Astrocyte of the cerebellum (primary cell): ENCODE data around the gene FRMD4A.
"Not testable (repeated sequence)": the region's sequence is repeated elsewhere in the genome, so short reads cannot be mapped to it uniquely, and the experiment has no call there.

Experiments
- DNase-seq: peaks from one replicate; pipeline ENCODE4 v3.0.0-alpha.2; 2011; ENCODE audit warnings: low read depth
- H3K4me3 ChIP-seq: 2 replicates; pipeline ENCODE4 v1.5.1; 2011; ENCODE audit warnings: mild to moderate bottlenecking, low read depth, low read length, moderate library complexity
- in situ Hi-C: cut with HindIII; loops from 2 replicates; pipeline ENCODE4 v1.10.0; 2017; ENCODE audit warnings: low sequenced_read_pairs
- TF ChIP-seq, protein P1 (sequence below): IDR thresholded peaks from 2 replicates; pipeline ENCODE4 v1.5.1; 2012; ENCODE audit warnings: low read length, low read depth, moderate library complexity, mild to moderate bottlenecking; ENCODE audit errors: missing control alignments

The FRMD4A gene

GRCh38 chr10:14205233-14205632, 125.5 kb downstream of the FRMD4A start:
- no peak overlapping the region for H3K4me3 ChIP-seq
- in situ Hi-C loops: no loop called here
- no peak for DNase-seq

DNA sequence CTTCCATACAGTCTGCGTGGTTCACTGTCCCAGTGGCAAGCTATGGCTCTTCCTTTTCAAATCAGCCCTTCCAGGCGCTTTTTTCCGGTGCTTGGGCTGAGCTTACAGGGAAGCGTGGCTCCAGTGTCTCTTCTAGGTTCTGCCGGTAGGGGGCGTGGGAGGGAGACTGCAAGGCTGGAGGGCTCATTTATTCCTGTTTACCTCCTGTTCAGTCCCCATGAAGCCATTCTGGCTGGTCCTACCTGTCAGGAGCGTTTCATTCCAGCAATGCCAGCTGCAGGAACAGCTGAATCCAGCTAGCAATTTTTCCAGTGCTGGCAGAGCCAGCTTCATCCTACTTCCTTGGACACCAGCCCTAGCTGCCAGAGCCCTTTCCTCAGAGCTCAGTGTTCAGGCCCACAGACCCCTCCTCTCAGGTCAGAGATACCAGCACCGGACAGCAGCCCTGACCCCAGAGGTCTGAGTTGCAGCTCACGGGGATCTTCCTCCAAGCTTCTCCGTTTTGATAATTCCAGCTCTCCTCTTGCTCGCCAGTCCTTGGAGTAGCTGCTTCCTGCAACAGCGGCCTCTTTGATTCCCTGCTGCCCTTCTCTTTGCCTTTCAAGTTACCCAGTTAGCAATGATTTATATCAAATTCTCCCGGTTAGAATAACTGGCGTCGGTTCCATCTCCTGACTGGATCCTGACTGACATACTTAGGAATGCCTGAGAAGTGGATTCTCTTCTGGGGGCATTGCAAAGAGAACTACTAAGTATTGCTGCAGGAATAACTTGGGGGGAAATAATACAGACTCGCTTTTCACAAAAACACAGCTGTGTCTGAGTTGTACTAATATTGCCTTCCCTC, 129.8 kb downstream of the FRMD4A start:
- TF ChIP-seq, protein P1, sequence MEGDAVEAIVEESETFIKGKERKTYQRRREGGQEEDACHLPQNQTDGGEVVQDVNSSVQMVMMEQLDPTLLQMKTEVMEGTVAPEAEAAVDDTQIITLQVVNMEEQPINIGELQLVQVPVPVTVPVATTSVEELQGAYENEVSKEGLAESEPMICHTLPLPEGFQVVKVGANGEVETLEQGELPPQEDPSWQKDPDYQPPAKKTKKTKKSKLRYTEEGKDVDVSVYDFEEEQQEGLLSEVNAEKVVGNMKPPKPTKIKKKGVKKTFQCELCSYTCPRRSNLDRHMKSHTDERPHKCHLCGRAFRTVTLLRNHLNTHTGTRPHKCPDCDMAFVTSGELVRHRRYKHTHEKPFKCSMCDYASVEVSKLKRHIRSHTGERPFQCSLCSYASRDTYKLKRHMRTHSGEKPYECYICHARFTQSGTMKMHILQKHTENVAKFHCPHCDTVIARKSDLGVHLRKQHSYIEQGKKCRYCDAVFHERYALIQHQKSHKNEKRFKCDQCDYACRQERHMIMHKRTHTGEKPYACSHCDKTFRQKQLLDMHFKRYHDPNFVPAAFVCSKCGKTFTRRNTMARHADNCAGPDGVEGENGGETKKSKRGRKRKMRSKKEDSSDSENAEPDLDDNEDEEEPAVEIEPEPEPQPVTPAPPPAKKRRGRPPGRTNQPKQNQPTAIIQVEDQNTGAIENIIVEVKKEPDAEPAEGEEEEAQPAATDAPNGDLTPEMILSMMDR: peak; percentile 47
- DNase-seq: no peak
- H3K4me3 ChIP-seq: no peak overlapping the region
- in situ Hi-C loops: no loop called here

More at GRCh38 chr10:14205233-14205632, 125.5 kb downstream of the FRMD4A start:
- TF ChIP-seq, protein P1: no peak

- H3K4me3 ChIP-seq, DNase-seq, in situ Hi-C loops: not testable (repeated sequence)
Measured at GRCh38 chr10:14199098-14199497, 131.6 kb downstream of the FRMD4A start.

DNA sequence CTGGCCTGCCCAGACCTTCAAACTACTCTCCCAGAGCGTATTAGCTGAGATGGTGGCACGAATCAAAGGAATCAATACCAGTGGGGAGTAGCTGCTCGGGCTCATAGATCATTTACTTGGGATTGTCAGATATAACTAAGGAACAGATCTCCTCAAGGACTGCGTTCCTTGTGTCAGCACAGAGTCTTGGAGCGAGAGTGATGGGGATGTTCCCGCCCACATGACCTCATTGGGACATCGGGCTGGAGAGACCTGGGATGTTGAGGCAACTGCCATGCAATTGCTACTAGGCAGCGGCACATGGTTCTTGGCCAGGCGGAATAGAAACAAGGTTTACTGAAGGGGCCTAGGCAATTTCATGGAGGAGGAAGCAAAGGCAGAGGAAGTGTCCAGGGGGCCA, 132.6 kb downstream of the FRMD4A start:
- no peak overlapping the region for H3K4me3 ChIP-seq
- in situ Hi-C loops: no loop called here
- no peak for DNase-seq
- TF ChIP-seq, protein P1: no peak

DNA sequence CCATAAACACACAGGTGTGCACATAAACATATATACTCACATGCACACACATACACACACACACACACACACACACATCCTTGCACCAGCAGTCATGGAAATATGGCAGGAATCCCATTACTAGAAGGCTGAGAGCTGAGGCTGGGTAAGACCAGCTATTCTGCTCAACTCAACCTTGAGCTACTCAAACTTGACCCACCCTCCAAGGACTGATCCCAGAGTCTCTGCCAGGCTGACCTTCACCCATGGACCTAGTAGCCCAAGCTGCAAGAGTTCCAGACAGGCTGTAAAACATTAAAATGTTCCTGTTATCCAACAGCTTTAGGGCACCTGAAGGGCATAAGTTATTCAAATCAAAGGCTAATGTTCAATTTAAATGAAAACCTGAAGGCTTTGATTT, 134.6 kb downstream of the FRMD4A start:
- in situ Hi-C loops: no loop called here
- no peak overlapping the region for H3K4me3 ChIP-seq
- DNase-seq: no peak
- TF ChIP-seq, protein P1: no peak

DNA sequence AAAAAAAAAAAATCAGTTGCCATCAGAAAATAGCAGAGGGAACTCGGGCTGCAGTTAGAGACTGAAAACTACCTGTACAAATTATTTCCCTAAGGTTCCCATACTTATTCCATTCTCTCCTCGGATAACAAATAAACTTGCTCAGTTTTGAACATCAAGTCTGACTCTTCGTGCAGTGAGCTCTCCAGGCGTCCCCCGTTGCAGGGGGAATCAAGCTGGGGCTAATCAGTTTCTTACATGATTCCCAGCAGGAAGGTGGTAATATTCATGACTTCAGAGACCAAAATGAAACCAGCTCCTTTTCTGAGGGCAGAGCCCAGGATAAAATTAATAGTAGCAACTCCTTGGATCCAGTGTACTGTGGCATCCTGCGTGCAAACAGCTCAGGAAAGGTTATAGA, 135.3 kb downstream of the FRMD4A start:
- H3K4me3 ChIP-seq: no peak overlapping the region
- no peak for DNase-seq
- TF ChIP-seq, protein P1: no peak
- in situ Hi-C loops: no loop called here

DNA sequence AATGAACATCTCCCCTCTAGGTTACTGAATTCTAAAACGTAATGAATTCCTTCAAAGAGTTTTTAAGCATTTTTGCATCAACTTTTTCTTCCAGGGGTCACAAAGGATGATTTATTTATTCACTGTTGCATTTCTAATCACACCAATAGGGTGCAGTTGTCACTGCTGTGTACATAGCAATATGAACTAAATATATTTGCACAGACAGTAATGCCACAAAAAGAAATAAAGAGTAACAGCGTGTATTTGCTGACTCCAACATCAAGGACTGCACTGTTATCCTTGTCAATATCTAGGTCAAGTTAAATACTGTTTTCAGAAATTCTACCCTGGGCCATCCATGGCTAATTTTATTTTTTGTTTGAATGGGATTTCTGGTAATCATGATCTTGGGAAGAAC, 138.0 kb downstream of the FRMD4A start:
- no peak for DNase-seq
- in situ Hi-C loops: no loop called here
- H3K4me3 ChIP-seq: no peak overlapping the region
- TF ChIP-seq, protein P1: no peak
